Measurements from ENCODE around the gene IL3. TPM values are rescaled to one million over a fixed set of nuclear protein-coding genes. Genes with fewer than 3 reads are reported as not detected.

The IL3 gene
- total and polyA plus RNA-seq, 9 of the 15 experiments (the other 6 are each of a cell fraction or from before 2014, with no cell fraction given): not detected

GRCh38 chr5:132098151-132098594, 37.7 kb downstream of the IL3 start (continued):
- TF ChIP-seq CREB3 (tag; conservative IDR thresholded peaks at IDR 0.05; ENCODE audit: low read depth) (peak; percentile 65; the same call in 1 of the 2 replicates), ID3 (CRISPR knock-in tag; IDR thresholded peaks at IDR 0.05) (no peak), ID3 (tag; IDR thresholded peaks at IDR 0.05) (peak; percentile 78), STAT5A (IDR thresholded peaks at IDR 0.05; ENCODE audit: borderline replicate concordance, low read length) (peak; percentile 98), HMGN3 (IDR thresholded peaks at IDR 0.05; ENCODE audit: borderline replicate concordance, extremely low read depth, insufficient read length, low read depth, low read length) (peak; percentile 51), HBP1 (CRISPR knock-in tag; IDR thresholded peaks at IDR 0.05) (peak; percentile 90; the same call in 1 of the 2 replicates), POLR2AphosphoS2 (IDR thresholded peaks at IDR 0.05; ENCODE audit: low read length) (no peak), KAT2B (IDR thresholded peaks at IDR 0.05; ENCODE audit: low read depth, low read length) (no peak), ZNF766 (CRISPR knock-in tag; conservative IDR thresholded peaks at IDR 0.05) (peak; percentile 93), RAD51 (IDR thresholded peaks at IDR 0.05; ENCODE audit: borderline replicate concordance, low read depth) (peak; percentile 67; the same call in 1 of the 2 replicates), ZNF121 (CRISPR knock-in tag; conservative IDR thresholded peaks at IDR 0.05) (no peak), RFX1 (IDR thresholded peaks at IDR 0.05) (no peak), ARHGAP35 (IDR thresholded peaks at IDR 0.05; ENCODE audit: partially characterized antibody) (peak; percentile 64), RBM39 (optimal IDR thresholded peaks at IDR 0.05; ENCODE audit: low read depth, low read length) (no peak), POLR2H (tag; IDR thresholded peaks at IDR 0.05; ENCODE audit: low read depth) (no peak), MAZ (CRISPR knock-in tag; conservative IDR thresholded peaks at IDR 0.05 in 1 of 2, IDR thresholded peaks at IDR 0.05 in 1 of 2) (peak; percentile 56 to 78; a peak in 3 of 4 replicates), SP1 (CRISPR knock-in tag; IDR thresholded peaks at IDR 0.05) (0 out of 2 replicates have a peak, but pooled peaks have one; percentile 45), MAX (CRISPR knock-in tag; IDR thresholded peaks at IDR 0.05) (peak; percentile 52; the same call in 1 of the 2 replicates), ZKSCAN1 (IDR thresholded peaks at IDR 0.05; ENCODE audit: low read depth, low read length) (0 out of 2 replicates have a peak, but pooled peaks have one; percentile 31), HES1 (IDR thresholded peaks at IDR 0.05; ENCODE audit: low read depth) (peak; percentile 85), KDM1A (IDR thresholded peaks at IDR 0.05) (peak; percentile 100), ZNF224 (CRISPR knock-in tag; IDR thresholded peaks at IDR 0.05) (no peak), TAF9B (IDR thresholded peaks at IDR 0.05; ENCODE audit: partially characterized antibody) (peak; percentile 60), TEAD4 (IDR thresholded peaks at IDR 0.05; ENCODE audit: low read length) (peak; percentile 99), TEAD4 (CRISPR knock-in tag; IDR thresholded peaks at IDR 0.05; ENCODE audit: borderline replicate concordance) (no peak)

All from K562 (cell line).